Mammary microvascular endothelial cell (primary cell): ENCODE results near the gene ENPP1. TPM values are rescaled to one million over a fixed set of nuclear protein-coding genes. Genes with fewer than 3 reads are reported as not detected.

ENCODE experiments used
- total RNA-seq: library from RNA; depleted of rRNA; stranded (reverse); fragments of >200 nt; gene quantifications from 2 replicates; pipeline ENCODE4 v1.2.3, GENCODE V29; 2015

The ENPP1 gene
- total RNA-seq, result 0.64 and 1.9 TPM in 2 replicates

GRCh38 chr6:131807644-131808459 is at the start of gene ENPP1:
TSS of gene ENPP1 (plus strand) at chr6:131808020. CDS start at chr6:131808036, 16 bp downstream.

Other genes starting within 250 kb of the ENPP1 start
- not detected in 2 replicates for gene ARG1, start 234.8 kb upstream of the ENPP1 start, total RNA-seq
- gene MED23, start 179.8 kb upstream of the ENPP1 start, total RNA-seq, result 18.2 and 20.4 TPM in 2 replicates
- gene ENPP3, start 170.7 kb upstream of the ENPP1 start, total RNA-seq, result not detected in 2 replicates
- gene OR2A4, start 106.6 kb upstream of the ENPP1 start, total RNA-seq, result not detected in 2 replicates
- gene CTAGE9, start 97.0 kb upstream of the ENPP1 start, total RNA-seq, result not detected in 2 replicates
- 560 and 614 TPM in 2 replicates for gene CCN2, start 143.4 kb downstream of the ENPP1 start, total RNA-seq